ENCODE measurements around the gene FEZF1.

DNA sequence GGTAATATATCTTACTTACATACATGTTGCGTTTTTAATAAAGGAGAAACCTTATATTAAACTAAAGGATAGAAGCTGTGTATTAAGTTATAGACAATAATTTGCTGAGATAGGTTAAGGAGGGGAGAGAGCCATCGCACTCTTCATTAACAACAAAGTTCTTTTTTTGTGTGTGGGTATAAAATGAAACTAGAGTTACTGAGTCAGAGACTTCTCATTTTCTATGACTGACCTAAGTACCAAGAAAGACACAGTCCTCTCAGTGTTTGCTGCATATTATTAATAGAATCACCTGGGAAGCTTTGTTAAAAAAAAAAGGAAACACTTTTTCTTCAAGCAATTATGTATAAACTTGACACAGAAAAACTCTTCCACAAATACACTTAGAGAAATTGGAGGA lies 31.4 kb downstream of the FEZF1 start:
- TF ChIP-seq, protein P1, sequence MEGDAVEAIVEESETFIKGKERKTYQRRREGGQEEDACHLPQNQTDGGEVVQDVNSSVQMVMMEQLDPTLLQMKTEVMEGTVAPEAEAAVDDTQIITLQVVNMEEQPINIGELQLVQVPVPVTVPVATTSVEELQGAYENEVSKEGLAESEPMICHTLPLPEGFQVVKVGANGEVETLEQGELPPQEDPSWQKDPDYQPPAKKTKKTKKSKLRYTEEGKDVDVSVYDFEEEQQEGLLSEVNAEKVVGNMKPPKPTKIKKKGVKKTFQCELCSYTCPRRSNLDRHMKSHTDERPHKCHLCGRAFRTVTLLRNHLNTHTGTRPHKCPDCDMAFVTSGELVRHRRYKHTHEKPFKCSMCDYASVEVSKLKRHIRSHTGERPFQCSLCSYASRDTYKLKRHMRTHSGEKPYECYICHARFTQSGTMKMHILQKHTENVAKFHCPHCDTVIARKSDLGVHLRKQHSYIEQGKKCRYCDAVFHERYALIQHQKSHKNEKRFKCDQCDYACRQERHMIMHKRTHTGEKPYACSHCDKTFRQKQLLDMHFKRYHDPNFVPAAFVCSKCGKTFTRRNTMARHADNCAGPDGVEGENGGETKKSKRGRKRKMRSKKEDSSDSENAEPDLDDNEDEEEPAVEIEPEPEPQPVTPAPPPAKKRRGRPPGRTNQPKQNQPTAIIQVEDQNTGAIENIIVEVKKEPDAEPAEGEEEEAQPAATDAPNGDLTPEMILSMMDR (IDR thresholded peaks at IDR 0.05; ENCODE audit: low read depth, low read length, poor library complexity, severe bottlenecking), result no peak
- TF ChIP-seq EZH2phosphoT487 (IDR thresholded peaks at IDR 0.05; ENCODE audit: borderline replicate concordance, low read length), result no peak
